ENCODE data around the gene SLC22A4.

The SLC22A4 gene

GRCh38 chr5:132275367-132276220, 18.6 kb upstream of the SLC22A4 start:
- DNase-seq, result no peak

- DNase-seq, result no peak
Observed at GRCh38 chr5:132277256-132277655, 16.9 kb upstream of the SLC22A4 start.

- DNase-seq, result no peak
Observed at GRCh38 chr5:132277971-132278853, 16.0 kb upstream of the SLC22A4 start.

GRCh38 chr5:132279801-132280200, 14.4 kb upstream of the SLC22A4 start:
- DNase-seq, result no peak

DNA sequence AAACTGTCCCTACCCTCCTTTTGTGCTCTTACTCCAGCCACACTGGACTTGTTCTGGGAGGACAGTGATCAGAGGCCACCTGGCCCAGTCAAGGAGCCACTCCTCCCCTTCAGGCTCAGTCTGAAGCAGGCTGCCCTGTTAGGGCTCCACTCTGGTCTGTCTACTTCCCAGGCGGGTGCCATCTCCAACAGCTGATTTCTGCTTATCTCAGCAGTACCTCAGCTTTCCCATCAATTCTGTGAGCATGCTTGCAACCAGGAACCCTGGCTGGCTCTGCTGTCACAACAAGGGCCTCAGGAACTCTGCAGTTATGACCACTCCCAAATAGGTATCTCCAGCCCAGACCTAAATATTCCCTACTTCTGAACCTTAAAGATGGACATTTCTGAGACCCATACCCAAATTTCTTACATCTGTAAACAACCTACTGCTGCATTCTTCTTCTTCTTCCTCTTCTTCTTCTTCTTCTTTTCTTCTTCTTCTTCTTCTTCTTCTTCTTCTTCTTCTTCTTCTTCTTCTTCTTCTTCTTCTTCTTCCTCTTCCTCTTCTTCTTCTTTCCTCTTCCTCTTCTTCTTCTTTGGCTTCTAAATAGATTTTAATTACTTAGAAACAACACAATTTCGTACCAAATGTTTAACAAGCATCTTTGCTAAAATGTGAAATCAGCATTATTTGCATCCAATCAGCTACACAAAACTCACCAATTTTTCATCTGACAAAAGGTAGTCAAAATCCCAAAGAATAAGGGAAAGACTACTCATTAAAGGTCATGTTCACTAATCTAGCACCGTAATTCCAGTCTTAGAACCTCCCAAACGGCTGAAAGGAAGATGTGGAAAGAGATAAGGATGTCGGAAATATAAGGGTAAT, 13.6 kb upstream of the SLC22A4 start:
- DNase-seq, result no peak

DNA sequence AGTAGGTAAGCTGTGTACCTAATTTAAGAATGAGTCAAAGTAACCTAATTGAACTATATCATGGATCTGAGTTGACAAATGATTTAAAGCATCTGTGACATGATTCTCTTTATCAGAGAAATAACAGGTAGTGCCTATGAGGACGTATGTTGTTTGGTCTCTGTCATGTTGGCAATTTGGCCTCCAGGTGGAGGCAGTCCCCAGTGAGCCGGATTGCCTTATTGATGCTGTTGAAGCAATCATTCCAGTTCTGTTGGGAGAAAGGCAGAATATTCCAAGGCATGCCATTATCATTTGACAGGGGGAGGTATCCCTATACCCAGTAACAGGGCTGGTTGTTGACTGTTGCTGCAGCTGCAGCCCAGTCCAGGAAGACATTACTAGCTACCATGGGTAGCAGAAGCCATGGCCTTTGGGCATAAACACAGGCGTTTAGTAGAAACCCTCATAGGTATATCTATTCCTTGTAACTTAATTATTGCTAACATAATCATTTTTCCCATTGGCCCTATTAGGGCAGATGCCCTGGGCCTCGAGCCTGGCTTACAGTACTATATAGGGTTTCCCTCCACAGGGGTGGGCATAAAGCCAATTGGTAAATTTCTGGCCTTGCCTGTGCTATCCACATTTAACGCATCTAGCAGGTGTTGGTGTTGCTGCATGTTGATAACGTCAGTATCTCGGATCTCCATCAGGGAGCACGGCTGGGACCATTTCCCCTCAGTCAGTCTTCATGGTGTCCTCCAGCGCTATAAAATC, 12.2 kb upstream of the SLC22A4 start:
- no peak for DNase-seq

- no peak for DNase-seq
Observed at GRCh38 chr5:132283423-132284043, 10.7 kb upstream of the SLC22A4 start.

DNA sequence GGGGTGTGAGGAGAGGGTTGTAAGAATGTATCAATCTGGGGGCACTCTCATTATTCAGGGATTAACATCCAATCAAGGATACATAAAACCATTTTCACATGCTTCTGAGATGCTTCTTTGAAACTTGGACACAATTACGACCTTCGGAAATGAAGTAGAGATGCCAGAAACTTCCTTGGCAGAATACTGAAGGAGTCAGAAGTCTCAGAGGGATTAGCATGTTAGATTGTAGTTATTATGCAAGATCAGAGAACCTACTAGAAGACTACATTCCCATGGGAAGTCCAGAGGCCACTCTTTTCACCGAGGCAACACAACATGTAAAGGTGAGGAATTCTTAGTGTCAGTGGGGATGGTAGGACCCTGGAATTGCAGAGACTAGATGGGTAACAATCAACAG, 5.1 kb upstream of the SLC22A4 start:
- no peak for DNase-seq

GRCh38 chr5:132291026-132291425, 3.2 kb upstream of the SLC22A4 start:
- no peak for DNase-seq

GRCh38 chr5:132293066-132293991, 865 bp upstream of the SLC22A4 start:
- DNase-seq, result peak; percentile 60 to 70

DNA sequence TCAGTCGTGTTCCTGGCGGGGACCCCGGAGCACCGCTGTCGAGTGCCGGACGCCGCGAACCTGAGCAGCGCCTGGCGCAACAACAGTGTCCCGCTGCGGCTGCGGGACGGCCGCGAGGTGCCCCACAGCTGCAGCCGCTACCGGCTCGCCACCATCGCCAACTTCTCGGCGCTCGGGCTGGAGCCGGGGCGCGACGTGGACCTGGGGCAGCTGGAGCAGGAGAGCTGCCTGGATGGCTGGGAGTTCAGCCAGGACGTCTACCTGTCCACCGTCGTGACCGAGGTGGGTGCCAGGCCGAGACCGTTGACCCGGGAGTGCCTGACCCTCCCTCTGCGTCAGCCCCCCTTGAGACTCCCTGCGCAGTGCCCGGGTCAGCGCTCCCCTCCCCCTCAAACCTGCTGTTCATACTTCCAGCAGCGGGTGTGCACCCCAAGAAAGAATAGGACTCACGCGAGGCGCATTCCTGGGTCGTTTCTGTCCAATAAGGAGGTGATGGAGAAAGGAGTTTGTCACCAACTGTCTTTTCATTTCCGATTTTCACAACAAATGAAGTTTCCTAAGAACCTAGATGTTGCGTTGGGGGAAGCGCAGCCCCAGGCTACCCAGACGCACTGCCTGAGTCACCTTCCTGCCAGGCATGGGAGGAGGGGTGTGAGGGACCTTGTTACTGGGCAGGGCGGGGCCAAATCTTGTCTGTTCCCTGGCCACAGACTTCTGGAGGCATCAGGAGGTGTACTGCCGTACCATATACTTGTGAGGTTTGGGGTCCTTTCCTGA, 722 bp downstream of the SLC22A4 start:
- no peak for DNase-seq

DNA sequence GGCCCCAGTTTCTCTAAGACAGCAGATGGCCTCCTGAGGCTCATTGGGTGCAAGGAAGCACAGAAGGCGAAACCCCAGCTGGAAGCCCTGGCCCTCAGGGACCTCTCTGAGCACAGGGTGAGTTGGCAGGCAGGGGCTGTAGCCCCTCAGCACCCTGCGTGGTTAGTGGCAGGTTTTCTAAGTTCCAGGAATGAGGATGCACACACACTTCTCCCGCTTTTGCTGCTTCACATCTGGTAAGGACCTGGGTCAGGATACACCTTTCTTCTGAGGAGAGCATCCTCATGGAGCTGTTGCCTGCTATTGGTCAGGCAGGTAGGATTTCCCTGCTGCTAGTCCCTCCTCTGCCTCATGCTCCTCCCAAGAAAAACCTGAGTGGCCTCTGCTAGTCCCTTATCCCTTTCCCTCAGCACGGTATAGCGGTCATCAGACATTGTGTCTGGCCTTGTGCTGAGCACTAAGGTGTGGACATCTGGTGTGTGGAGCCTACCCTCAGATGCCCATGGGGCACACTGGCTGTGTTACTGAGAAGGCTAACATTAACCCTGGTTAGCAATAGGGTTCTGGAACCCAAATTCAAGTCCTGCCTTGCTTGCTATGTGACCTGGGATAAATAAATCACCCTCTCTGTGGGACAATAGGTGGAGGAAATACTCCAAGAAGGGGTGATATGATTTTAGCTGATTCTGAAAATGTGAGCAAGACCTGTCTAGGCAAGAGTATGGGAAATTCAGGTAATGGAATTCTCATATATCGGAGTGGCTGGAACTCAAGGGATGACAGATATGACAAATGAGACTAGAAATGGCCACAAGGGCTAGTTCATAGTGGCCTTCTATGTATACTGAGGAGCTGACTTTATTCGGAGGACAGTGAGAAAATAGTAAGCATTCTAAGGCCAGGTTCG, 1.6 kb downstream of the SLC22A4 start:
- DNase-seq, result no peak

- no peak for DNase-seq
Observed at GRCh38 chr5:132296412-132297016, 2.3 kb downstream of the SLC22A4 start.

DNA sequence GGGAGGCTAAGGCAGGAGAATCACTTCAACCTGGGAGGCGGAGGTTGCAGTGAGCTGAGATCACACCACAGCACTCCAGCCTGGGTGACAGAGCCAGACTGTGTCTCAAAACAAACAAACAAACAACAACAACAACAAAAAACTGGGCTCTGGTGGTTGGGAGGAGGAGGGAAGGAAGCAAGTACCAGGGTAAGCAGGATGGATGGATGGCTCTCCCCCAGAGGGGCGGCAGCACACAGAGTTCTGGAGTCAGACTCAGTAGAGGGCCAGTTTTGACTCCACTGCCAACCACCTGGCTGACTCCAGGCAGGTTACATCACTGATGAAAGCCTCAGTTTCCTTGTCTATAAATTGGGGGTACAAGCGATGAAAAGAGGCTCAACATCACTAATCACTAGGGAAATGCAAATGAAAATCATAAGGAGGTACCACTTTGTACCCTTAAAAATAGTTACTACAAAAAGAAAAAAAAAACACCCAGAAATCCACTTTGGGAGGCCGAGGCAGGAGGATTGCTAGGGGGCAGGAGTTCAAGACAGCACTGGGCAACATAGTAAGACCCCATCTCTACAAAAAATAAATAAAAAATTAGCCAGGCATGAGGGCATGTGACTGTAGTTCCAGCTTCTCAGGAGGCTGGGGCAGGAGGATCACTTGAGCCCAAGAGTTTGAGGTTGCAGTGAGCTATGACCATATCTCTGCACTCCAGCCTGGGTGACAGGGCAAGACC, 3.2 kb downstream of the SLC22A4 start:
- DNase-seq, result no peak

DNA sequence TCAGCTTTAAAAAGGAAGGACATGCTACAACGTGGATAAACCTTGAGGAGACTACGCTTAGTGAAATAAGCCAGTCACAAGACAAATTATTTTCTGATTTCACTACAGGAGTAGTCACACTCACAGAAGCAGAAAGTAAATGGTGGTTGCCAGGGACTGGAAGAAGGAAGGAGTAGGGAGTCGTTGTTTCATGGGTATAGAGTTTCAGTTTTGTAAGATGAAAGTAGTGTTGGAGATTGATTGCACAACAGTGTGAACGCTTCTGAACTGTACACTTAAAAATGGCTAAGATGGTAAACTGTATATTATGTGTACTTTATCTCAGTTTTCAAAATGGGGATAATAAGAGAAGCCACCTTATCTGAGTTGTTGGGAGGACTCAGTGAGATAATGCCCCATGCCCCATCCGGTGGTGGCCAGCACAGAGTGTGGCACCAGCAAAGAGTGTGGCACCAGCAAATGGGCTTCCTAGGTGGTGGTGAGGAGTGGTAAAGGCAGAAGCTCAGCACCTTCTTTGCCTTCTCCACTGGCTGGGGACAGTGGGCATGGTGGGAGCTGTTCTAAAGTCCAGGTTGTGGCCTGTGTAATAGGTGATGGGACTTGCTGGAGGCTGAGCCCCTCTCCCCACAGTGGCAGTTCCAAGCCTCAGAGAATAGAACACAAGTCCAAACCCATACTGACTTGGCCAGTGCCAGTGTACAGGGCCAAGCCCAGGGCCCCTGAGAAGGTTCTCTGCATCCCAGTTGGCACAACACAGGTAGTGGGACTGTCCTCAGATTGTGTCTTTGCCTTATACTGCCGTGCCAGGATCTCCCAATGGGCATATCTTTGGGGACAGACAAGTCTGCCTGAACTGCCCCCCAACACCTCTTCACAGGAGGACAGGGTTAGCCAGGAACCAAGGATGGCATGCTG, 4.4 kb downstream of the SLC22A4 start:
- no peak for DNase-seq

DNA sequence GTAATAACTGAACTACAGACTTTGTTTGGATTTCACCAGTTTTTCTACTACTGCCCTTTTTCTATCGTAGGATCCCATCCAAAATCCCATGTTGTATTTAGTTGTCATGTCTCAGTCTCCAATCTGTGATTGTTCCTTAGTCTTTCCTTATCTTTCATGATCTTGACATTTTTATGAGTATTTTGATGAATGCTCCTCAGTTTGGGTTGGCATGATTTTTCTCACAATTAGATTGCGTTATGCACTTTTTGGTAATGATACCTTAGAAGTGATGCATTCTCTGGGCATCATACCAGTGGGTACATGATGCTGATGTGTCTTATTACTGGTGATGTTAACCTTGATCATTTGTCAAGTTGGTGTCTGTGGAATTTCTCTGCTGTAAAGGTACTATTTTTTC, 5.7 kb downstream of the SLC22A4 start:
- no peak for DNase-seq

Data from cerebellar nuclear complex (tissue), 1 donor.